Stimulated activated CD4-positive, alpha-beta T cell treated with anti-CD3 and anti-CD28 coated beads, Interleukin-4, amount 100 ng/mL, for 4 hours (primary cell): ENCODE measurements around the gene PRRX2.

Experiments
- DNase-seq, 2 experiments: peaks; one replicate each; pipeline ENCODE4 v3.0.0-alpha.2; 2020

PRRX2 gene

DNA sequence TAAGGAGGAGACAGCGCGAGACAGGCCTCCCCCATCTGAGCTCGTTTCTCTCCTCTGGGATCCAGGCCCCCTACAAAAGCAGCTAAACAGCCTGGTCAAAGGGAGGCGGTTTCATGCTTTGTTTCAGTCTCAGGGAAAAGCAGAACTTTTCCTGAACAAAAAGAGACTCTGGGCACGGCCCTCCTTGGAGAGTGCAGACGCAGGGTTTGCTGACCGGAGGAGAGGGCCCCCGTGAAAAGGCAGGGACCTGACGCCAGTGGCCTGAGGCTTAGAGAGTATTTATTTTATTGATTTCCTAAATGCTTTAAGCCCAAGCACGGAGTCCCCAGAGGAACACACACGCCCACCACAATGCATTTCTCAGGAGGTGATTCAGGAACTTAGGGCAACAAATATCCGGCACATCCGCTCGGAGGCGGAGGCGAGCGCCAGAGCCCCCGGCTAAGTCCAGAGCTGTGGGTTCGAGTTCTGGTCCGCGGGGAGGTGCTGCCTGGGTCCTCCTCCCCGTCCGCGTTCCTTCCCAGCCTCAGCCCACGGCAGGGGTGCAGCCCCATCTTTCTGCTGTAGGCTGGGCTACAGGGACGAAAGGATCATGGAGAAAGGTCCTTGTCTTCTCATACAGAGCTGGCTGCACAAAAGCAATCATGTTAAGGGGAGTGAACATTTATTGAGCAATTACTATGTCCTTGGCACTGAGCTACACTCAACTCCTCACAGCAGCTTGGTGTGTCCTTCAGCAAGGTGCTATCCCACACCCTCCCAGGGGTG is 47.4 kb downstream of the PRRX2 start:
- DNase-seq, result no peak

DNA sequence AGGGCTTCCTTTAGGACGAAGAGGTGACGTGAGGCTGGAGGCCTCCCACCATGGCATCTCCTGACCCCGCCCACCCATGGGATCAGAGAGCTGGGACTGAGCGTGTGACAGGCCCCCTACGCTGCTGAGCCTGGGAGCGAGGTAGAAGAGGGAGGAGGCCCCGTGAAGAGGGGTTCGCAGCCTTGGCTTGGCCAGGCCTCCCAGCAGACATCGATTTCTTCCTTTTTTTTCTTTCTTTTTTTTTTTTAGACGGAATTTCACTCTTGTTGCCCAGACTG is 47.9 kb downstream of the PRRX2 start:
- no peak for DNase-seq

DNA sequence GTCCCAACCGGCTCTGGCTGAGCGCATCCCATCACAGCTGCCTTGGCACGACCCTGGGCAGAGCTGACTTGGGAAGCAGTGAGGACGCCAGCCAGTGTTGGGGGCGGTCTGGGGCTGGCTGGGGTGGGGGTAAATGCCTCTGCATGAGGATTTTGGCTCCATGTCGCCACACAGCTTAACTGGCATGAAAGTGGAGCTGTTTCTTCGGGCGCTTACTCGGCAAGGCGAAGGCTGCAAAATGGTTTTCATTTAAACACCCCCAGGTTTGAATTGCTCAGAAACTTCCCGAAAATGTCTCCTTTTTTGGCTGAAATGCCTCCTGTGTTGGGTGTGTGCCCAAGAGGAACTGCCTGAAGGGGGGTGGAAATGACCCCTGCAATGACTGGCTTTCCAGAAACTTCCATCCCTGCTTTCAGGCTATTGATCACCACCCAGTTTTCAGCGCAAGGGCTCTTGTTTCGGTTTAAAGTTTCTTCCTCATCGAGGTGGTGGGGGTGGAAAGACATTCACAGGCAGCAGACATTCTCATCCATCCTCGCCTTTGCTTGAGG is 49.1 kb downstream of the PRRX2 start:
- DNase-seq, result no peak

DNA sequence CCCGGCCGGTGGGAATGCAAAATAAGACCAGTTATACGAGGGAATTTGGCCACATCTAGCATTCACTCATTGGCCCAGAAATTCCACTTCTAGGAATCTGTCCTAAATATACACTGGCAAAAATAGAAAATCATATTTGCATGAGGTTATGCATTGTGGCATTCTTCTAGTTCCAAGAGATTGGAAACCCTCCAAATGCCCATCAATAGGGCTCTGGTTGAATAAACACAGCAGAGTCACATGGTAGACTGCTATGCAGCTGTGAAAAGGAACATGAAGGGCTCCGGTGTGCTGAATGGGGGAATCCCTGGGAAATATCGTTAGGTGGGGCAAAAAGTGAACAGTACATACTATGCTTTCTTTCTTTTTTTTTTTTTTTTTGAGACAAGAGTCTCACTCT is 50.6 kb downstream of the PRRX2 start:
- DNase-seq, result no peak

DNA sequence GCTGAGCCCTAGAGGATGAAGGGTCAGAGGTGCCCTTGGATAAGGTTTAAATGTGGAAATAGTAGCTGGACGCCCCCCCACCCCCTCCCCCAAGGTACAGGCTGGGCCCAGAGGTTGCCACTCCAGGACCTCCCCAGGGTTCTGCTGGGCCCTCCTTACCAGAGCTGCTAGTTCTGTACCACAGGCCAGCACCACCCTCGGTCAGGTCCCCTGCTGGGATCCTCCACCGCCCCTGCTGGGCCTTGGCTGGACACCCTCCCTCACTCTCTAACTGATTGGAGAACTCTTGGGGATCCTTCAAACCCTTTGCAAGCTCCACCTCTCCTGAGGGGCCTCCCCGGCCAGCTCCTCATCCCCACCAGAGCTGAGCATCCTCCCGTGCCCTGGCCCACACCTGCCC is 52.5 kb downstream of the PRRX2 start:
- DNase-seq, result no peak

DNA sequence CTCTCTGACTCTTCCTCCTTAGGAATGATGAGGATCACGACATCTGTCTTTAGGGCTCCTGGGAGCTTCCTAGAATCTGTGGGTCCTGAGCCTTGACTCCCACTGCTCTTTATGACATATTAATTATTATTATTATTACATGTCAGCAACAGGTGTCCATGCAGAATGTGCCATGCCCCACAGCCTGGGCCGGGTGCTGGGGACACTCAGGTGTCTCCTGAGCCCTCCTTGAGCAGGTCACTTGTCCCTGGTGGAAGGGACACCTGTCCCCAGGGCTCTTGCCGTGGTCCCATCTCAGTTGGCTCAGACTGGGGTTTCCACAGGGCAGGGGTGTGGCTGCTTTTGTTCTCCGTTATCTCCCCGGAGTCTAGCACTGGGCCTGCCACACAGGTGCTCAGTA is 53.2 kb downstream of the PRRX2 start:
- DNase-seq, result no peak

DNA sequence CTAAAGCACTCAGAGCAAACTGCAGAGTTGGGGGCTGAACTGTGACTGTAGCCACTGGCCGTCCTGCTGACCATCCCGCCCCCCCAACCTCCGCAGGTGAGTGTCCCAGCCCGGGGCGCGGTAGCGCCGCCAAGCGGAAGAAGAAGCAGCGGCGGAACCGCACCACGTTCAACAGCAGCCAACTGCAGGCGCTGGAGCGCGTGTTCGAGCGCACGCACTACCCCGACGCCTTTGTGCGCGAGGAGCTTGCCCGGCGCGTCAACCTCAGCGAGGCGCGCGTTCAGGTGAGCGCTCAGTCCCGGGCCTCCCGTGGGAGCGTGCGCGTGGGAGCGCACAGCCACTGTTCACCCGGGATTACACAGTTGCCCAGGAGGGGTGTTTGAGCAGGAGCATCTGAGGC is 53.7 kb downstream of the PRRX2 start:
- DNase-seq, result no peak

DNA sequence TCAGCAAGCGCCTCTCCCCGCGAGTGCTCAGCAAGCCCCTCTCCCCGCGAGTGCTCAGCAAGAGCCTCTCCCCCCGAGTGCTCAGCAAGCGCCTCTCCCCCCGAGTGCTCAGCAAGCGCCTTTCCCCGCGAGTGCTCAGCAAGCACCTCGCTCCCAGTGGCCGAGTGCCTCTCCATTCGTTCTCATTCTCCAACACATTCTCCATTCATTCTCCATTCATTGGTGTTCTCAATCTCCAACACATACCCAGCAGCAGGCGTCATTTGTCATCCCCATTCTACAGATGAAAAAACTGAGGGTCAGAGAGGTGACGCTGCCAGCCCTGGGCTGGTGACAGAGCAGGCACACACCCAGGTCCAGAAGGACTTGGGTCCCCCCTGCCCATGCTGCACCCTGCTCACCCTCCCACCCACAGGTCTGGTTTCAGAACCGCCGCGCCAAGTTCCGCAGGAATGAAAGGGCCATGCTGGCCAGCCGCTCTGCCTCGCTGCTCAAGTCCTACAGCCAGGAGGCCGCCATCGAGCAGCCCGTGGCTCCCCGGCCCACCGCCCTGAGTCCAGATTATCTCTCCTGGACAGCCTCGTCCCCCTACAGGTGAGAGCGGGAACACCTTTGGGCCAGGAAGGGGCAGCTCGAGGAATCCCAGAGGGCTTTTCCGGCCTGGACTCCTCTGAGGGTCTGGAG is 54.9 kb downstream of the PRRX2 start:
- no peak for DNase-seq

DNA sequence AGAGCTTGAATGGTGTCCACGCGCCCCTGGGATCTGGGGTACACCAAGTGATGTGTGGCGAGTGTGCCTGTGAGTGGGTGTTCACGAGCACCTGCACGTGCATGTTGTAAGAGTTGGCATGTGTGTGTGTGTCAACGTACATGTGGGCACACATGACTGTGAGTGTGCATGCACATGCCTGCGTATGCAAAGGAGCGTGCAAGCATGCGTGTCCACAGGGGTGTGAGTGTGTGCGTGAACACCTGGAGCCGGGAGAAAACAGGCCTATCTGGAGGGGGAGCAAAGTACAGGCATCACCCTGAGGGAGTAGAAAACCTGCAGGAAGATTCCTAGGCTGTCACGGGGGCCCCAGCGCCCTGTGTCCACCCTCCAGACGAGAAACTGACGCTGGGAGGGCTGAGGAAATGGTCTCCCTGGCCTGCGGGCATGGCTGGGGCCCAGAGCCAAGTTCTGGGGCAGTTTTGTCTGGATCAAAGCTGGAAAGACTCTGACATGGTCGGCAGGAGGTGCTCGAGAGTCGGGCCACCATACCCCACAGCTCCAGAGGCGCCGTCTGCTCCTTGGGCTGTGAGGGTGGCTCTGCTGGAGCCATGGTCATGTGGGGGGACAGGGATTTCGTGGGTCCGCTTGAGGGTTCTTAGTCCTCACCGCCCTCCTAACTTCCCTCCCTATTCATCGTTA is 55.6 kb downstream of the PRRX2 start:
- DNase-seq, result no peak

DNA sequence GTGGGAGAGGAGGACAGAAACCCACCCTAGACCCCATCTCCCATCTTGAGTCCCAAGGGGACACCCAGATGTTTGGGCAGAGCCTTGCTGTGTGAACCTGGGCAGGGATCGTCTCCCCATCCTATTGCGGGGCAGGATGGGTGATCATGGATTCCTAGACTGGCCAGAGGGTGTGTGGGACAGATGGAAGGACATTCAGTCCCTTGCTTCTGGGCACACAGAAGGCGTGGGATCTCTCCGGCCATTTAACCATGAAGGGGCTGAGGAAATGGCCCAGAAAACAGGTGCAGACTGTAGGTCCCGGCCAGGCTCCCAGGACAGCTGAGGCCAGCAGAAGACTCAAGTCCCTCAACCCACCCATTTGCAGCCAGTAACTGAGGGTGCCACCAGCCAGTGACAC is 57.5 kb downstream of the PRRX2 start:
- DNase-seq, result no peak

DNA sequence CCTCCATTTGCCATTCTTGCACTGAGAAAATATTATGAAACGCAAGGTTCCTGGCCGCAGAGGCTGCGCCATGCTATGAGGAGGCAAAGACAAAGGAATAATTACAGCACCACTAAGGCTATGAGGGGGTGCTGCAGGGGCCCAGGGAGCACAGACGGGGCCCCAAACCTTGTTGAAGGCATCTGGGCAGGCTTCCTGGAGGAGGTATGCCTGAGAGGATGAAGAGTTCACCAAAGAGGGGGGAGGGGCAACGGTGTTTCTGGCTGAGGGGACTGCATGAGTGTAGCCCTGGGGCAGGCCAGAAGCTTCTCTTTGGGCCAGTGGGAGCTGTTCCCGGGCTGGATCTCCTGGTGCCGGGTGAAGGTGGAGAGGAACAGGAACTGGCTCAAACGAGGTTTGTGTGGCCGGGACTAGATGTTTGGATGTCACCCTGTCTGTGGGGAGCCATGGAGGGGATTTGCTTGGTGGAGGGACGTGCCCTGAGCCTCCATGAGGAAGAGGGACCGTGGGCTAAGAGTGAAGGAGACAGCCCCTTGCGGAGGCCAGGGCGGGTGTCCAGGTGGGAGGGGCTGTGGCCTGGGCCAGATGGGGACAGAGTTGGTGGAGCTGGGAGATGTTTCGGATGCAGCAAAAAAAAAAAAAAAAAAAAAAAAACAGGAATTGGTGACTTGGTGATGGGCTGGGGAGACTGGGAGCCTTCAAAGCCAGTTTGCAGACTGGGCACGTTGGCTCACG is 59.2 kb downstream of the PRRX2 start:
- DNase-seq, result no peak

DNA sequence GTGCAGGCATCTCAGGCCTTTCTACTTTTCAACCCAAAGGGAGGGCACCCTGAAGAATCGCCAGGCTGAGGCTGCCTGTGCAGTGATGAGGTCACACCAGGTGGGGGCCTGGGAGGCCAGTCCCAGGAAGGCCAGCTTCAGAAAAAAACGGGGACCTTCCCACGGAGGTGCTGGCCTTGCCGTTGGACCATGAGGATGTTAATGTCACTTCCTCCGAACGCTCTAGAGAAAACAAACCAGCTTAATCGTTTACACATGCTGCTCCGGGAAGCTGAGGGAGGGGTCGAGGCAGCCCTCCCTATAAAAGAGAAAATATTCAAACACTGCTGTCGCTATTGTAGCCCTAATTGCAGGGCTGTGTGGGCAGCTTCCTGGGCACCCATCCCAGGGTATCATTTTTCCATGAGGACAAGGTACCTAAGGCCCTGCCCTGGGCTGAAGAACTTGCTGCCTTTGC is 60.4 kb downstream of the PRRX2 start:
- DNase-seq, result no peak

DNA sequence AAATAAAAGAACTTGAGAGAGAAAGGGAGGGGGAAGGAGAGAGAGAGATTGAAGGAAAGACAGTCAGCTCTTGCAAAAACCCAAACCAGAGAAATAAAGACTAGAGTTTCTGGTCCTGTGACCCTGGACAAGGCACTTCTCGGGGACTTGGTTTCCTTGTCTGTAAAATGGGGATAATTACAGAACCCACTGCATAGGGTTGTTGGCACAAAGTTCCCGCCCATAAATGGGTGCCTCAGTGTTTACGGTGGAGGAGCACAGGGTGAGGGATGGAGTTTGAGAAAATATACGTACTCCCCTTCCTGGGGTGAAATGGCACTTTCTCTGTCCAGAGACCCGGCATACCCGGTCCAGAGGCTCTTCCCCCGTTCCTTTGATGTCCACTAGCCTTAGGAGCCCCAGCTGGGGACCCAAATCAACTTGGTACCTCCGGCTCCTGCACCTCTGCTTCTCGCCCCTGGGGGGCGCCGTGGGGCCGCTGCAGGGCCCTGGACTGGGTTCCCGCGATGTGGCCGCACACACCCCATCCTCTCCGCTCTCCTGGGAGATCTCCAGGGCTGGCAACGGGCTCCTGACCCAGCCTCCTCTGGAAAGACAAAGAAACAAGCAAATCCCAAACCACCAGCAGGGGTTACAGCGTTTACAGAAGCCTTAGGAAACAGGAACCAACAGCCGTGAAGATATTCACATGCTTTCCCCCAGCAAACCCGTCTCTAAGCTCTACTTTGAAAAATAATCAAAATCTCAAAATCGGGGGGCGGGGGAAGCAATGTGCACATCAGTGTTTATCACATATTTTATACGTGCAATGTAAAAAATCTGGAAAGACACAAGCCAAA is 61.1 kb downstream of the PRRX2 start:
- peak; percentile 25 to 51 for DNase-seq

DNA sequence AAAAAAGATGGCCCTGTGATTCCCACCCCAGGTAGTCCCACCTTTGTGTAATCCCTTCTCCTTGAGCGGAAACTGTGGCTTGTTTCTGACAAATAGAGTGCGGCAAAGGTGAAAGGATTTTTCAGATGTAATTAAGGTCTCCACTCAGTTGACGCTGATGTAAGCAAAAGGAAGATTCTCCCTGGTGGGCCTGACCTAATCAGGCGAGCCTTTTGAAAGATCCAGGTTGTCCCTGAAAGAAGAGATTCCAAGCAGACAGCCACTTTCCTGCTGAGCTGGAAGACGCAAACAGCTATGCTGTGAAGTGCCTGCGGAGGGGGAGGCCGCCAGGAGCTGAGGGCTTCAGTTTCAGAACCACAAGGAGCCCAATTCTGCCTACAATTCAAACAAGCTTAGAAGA is 63.3 kb downstream of the PRRX2 start:
- DNase-seq, result no peak

DNA sequence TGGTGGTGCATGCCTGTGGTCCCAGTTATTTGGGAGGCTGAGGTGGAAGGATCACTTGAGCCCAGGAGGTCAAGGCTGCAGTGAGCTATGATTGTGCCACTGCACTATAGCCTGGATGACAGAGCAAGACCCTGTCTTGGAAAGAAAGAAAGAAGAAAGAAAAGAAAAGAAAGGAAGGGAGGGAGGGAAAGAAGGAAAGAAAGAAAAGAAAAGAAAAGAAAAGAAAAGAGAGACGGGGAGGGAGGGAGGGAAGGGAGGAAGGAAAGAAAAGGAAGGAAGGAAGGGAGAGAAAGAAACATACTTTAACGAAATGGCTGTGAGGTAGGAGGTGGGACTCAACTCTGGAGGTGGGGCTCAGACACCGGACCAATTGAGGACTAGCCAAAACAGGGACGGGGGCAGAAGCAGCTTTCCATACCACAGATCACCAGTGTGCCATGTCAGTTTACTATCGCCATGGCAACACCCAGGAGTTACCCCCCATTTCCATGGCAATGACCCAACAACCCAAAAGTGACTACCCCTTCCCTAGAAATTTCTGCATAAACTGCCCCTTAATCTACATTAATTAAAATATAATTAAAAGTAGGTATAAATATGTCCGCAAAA is 66.1 kb downstream of the PRRX2 start:
- no peak for DNase-seq

DNA sequence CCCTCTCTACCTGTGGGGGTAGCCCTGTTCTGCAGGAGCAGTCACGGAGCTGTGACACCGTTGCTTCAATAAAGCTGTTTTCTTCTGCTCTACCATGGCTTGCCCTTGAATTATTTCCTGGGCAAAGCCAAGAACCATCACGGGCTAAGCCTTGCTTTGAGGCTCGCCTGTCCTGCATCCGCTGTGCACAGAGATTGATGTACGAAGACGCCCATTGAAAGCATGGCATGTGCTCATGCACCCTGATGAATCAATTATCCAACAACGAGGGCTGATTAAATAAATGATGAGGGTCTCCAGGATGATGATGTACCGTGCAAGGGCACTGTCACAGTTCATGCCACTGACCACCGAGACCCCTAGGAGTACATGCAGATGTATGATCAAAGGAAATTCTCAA is 66.7 kb downstream of the PRRX2 start:
- DNase-seq, result no peak

DNA sequence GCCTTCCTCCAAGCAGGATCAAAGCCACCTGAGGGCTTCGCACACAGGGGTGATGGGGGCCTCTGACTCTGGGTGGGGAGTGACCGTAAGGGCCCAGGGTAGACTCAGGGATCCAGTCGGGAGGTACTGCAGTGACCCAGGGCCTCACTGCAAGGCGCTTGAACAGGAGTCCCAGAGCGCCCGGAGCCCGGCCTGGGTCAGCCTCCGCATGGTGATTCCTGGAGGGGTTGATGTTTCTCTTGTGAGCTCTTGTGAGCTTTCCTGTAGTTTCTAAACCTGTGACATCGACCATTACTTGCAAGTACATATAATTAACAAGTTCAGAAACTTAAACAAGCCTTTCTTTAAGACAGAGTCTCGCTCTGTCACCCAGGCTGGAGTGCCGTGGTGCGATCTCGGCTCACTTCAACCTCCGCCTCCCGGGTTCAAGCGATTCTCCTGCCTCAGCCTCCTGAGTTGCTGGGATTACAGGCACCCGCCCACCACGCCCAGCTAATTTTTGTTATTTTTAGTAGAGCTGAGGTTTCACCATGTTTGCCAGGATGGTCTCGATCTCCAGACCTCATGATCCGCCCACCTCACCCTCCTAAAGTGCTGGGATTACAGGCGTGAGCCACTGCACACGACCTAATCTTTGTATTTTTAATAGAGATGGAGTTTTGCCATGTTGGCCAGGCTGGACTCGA is 67.6 kb downstream of the PRRX2 start:
- DNase-seq, result no peak

DNA sequence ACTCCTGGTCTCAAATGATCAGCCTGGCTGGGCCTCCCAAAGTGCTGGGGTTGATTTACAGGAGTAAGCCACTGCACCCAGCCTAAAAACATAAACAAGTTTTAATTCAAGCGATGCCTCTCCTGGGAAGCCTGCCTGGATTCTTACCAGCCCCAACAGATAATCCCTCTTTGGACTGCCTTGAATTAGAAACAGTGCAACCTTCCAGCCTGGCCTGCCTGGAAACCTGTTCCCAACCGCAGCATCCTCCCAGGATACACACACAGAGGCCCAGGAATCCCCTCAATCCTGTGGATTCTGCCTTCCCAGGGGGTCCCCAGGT is 68.1 kb downstream of the PRRX2 start:
- DNase-seq, result no peak

DNA sequence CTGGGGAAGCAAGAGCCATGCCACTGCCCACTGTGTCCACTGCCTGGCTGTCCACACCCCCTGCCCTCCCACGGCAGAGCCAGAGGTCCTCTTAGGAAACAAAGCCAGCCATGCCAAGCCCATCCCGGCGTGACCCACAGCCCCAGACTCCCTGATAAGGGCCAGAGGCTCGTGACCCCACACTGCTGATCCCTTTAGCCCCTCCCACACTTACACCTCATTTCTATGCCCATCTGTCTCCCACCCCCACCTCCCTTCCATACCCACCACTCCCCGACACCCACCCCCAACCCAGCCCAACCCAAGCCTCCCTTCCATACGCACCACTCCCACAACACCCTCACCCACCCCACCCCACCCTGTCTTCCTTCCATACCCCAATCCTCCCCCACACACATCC is 70.1 kb downstream of the PRRX2 start:
- no peak for DNase-seq

DNA sequence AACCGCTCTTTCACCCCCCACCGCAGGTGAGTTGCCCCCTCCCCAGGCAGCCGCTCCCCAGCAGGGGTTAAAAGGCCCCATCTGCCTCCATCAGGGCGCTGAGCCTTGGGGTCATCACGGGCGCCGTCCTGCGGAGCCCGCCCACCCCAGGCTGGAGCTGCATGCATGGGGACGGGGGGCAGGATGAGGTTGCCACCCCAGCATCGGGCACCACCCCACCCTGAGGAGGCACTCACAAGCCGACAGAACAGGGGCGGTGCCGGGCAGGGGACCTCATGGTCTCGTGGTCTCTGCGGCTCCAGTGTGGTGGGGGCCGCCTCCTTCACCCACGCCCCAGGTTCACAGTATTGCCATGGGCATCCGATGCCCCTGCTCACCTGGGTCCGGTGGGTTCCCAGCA is 70.9 kb downstream of the PRRX2 start:
- DNase-seq, result no peak

DNA sequence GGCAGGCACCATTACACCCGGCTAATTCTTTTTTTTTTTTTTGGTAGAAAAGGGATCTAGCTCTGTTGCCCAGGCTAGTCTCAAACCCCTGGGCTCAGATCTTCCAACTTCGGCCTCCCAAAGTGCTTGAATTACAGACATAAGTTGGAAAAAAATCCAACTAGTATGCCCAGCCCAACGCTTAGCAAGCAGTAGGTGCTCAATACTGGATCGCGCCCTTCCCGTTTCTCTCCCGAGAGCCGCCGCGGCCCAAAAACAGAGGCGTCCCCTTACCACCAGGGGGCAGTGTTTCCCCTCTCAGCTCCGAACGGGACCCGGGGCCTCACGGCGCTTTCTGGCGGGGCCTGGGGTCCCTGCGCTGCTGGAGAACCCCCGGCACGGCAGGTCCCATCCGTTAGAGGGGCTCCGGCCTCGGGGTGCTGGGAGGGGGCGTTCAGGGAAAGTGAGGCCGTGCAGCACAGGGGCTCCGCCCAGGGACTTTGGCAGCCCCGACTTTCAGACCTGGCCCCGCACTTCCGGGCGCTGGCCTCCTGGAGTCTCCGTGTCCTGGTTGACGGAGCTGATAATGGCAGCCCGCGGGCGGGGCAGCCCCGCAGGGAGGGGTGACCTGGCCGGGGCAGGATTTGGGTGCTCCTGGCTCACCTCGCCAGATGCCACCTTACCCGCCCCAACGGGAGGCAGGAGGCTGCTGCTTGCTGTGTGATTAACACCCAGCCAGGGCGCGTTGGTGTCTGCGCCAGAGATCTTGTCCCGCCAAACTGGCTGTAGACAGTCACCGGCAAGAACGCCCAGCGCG is 72.2 kb downstream of the PRRX2 start:
- DNase-seq, result peak; percentile 75 to 84
